ENCODE results near the gene CD44.
A peak's percentile ranks its signal among the peaks of the same experiment; 100 is the strongest.

Gene CD44

GRCh38 chr11:35241083-35241482 lies 102.1 kb downstream of the CD44 start:
- DNase-seq: no peak

- no peak for DNase-seq
Measured at GRCh38 chr11:35241531-35241930, 102.6 kb downstream of the CD44 start.

- DNase-seq: no peak
Measured at GRCh38 chr11:35242412-35243242, 103.7 kb downstream of the CD44 start.

- no peak for DNase-seq
Measured at GRCh38 chr11:35243774-35244173, 104.8 kb downstream of the CD44 start.

DNA sequence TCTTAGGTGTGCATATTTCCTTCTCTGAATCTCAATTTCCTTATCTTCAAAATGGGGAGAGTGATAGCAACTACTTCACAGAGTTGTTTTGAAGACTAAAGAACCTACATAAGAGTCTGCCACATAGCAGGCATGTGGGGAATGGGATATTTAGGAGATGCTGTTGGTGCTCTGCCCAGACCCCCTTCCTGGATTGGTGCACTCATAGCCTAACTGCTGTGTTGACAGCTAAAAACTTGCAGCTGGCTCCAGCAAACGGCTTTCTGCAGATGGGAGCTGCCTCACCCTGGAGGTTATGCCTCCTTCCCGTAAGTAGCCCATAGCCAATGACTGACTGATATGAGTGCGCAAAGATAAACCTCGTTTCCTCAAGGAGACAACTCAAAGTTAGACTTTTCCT lies 106.1 kb downstream of the CD44 start:
- no peak for DNase-seq

GRCh38 chr11:35245786-35246185 lies 106.8 kb downstream of the CD44 start:
- no peak for DNase-seq

DNA sequence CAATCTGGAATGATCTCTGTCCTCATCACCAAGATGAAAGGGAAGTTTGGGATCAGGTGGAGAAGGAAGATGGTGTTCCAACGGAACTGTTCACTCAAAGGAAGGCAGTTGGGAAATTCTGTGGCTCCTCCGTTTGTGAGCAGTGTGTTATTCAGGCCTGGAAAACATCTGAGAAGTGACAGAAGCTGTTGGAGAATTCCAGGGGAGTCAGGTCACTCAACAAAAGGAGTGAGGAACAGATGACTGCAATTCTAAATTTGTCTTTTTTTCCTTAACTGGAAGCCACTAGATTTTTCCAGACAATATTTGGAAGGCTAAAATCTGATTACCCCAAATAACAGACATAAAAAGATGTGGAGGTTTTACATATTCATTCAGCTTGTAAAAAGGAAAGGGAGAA lies 107.8 kb downstream of the CD44 start:
- no peak for DNase-seq

DNA sequence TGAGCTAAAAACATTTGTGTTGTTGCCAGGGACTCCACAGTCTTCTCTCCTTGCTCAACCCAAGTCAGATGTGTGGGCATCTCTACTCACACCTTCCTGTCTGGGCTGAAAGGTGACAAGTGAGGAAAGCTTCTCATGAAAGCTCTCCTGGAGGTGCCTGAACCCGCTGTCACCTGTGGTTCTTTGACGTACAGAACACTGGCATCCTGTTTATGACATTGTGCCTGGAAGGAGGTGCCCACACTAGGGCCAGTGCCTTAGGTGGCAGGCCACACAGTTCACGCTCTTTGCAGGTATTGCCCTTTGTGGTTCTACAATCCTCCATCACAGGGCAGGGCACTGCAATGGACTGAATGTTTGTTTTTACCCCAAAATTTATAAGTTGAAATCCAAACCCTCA lies 108.5 kb downstream of the CD44 start:
- no peak for DNase-seq

DNA sequence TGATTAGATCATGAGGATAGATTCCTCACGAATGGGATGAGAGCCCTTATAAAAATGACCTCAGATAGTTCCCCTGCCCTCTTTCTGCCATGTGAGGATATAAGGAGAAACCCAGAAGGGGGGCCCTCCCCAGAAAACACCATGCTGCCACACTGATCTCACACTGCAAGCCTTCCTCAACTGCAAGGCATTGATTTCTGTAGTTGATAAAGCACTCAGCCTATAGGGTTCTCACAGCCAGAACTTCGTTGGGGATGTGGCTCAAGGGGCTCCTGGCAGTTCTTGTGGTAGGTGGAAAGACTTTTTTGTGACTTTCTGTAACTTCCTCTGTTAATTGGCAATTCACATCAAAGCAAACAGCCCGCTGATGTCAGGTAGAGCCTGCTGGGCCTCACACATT lies 108.9 kb downstream of the CD44 start:
- DNase-seq: no peak

DNA sequence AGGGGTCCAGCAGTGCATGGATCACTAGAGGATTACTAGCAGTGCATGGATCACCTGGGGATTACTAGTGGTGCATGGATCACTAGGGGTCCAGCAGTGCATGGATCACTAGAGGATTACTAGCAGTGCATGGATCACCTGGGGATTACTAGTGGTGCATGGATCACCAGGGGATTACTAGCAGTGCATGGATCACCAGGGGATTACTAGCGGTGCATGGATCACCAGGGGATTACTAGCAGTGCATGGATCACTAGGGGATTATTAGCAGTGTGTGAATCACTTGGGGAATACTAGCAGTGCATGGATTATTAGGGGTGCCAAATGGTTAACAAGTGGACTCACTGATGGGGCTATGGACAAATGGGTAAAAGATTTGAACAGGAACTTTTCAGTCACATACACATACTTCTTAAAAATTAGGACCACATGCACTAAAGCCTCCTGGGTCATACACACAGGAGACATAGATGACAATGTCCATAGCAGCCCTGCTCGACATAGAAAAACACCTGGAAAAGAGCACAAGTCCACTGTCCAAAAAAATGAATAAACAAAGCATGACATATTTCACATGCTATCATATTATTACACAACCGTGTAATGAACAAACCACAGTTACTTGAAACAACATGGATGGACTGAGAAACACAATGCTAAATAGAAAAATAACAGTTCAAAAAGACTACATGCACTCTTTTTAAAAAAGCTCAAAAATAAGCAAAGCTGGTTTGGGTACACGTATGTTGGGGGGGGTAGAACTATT lies 109.8 kb downstream of the CD44 start:
- DNase-seq: peak; percentile 2

DNA sequence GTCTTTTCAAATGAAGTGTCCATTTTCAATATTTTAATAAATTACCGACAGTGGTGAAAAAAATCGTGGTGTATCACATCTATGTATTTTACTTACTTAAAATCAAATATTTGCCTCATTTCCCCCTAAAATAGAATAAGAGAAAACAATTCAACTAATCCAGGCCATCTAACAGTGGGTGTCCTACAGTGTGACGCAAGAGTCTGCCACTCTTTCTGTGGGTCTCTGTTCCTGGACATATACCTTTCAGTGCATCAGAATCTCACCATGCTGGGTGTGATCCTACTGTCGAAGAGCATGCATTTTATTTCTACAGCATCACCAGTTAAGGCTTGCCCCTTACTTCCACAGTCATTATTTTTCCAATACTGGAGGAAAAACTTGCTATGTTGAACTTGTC lies 111.2 kb downstream of the CD44 start:
- no peak for DNase-seq

DNA sequence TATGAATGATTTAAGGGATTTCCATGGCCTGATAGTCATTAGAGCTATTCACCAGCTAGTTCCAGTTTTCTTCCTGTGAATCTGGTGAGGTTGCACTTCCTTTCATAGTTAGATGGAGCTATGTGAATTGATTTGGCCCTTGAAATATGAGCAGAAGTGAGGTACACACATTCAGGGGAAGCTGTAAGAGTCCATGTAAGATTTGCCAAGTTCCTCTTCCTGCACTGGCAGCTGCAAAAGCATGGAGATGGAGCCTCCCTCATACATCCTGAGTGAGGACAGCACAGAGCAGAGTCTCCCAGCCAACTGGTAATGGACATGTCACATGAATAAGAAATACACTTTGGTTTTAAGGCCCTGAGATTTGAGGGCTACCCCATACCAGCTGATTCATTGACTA lies 111.7 kb downstream of the CD44 start:
- no peak for DNase-seq

DNA sequence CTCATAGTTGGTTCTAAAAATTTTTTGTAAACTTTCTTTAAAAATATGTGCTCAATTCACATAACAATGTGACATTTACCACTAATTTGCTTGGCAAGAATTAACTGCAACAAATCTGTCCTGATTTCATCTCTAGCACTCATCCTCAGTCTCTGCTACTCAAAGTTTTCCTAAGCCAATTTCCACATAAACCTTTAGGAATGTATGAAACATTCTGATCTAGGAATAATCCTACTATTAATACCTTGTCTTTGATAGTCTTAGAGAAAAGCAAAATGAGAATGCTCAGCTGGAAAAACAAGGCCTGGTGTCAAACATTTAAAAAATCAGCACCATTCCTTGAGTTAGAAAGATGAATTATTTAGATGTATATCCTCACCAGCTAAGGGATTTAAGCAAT lies 114.3 kb downstream of the CD44 start:
- no peak for DNase-seq

DNA sequence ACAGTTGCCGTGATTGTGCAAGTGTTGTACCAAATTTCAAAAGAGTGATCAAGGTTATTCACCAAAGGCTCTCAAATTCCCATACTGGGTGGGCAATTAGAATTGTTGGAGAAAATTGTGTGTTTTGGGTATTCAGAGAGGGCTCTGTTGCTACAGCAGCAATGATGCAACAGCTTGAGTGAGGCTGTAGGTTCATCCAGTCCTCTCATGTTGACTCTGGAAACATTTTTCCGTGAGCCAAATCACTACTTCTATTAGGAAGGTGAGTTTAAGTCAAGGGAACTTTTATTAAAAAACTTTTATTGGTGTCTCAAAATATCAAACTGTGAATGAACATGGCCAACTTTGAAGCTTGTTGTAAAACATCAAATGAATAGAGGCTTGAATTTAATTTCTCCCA lies 116.5 kb downstream of the CD44 start:
- no peak for DNase-seq

DNA sequence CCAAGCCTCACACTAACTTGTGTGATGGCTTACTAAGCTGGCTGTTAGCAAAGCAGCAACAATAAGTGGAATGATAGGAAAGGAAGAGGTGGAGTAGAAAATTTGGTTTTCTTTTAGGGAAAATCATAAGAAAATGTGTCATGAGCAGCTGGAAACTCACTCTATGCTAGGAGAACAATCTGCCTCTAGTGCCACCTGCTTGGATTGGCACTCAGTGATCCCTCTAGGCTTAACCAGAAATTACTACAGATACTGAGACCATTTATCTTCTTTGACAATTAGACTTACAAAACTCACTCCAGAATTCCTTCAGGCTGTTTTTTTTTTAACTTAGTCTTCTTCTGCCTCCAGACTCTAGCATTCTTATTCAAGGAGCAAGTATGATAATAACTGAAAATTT lies 117.3 kb downstream of the CD44 start:
- DNase-seq: no peak

DNA sequence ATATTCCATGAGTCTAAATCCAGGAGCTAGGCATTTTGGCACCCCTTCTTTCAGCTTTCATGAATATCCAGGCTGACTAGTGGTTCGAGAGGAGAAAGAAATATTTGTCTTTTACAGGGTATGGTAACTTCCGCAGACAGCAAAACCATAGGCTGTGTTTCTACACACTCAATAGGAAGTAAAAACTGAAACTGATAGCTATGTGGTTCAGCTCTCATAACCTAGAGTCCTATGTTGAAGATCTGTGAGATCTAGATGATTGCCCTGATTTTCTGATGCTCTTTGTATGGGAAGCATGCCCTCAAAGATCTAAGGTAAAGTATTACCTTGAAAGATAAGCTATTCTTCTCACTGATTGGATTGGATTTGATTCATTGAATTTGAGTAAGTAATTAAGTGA lies 118.3 kb downstream of the CD44 start:
- no peak for DNase-seq

DNA sequence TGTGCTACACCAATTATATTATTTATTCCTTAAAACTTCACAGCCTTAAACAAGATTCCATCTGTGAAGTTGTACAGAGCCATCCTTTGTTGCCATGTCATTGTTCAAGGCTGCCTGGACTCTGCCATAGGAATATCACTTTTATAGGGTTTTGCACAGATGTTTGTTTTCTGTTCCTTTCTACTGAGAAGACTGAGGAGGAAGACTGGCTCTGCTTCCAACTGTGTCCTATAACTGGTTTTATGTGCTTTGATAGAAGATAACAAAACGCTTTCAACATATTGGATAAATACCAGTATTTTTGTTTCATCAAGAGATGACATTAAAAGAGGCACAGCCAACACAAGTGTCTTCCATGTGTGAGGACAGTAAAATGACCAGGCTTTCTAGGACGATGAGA lies 120.6 kb downstream of the CD44 start:
- DNase-seq: no peak

- DNase-seq: no peak
Measured at GRCh38 chr11:35260342-35260985, 121.5 kb downstream of the CD44 start.

GRCh38 chr11:35261197-35261596 lies 122.2 kb downstream of the CD44 start:
- no peak for DNase-seq

DNA sequence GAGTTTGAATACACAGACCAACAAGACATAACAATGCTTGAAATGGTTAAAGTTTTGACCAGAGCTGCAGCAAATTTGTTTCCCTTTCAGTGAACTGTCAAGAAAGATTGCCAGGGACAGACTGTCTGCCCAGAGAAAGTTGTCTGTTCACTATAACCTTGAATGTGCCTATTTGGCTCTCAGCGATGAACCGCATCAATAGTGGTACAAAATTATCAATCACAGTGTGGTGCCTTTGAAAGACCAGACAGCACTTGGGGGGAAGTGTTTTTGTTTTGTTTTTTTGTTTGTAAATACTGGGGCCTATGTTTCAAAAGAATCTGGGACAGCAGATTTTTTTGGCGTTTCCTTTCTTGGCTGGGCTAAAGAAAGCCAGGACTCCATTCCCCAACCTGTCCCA lies 123.1 kb downstream of the CD44 start:
- DNase-seq: no peak

- no peak for DNase-seq
Measured at GRCh38 chr11:35262735-35263134, 123.8 kb downstream of the CD44 start.

- no peak for DNase-seq
Measured at GRCh38 chr11:35265755-35266454, 126.9 kb downstream of the CD44 start.

DNA sequence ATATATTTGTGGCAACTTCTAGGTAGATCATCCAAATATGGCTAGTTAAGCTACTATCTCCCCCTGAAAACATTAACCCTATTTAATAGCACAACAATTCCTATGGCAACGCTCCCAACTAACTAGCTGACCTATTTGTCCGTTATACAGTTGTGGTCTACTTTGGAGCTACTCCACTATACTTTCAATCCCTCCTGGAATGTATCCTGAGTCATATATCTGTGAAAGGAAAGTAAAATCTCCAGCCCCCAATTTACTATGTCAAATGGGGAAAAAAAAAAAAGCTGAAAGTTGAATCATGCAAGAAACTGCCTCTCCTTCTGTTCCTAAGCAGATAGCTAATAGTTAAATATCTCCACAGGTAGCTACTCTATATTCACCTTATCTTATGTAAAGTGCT lies 128.5 kb downstream of the CD44 start:
- no peak for DNase-seq

Data from NCI-H82 (cell line).